ENCODE results near the gene FBXO9. TPM values are rescaled to one million over a fixed set of nuclear protein-coding genes. Genes with fewer than 3 reads are reported as not detected.

FBXO9 gene
- polyA plus RNA-seq, 1 of the 3 experiments (the other 2 are of a cell fraction): 61.9 TPM

GRCh38 chr6:53136000-53136609, 70.9 kb downstream of the FBXO9 start:
- H4K20me1 ChIP-seq (ENCODE audit: insufficient read depth): no peaks in the 10 kb centered on the region
- no peaks in the 10 kb centered on the region for H3K36me3 ChIP-seq (replicated peaks in 1 of 2; ENCODE audit: control insufficient read depth in 1 of 2, insufficient read depth in 2 of 2, low read length in 1 of 2)
- 69% methylated on average over 3 of the region's 3 CpGs for WGBS (ENCODE audit: low lambda C conversion rate)
- H3F3A ChIP-seq (replicated peaks; ENCODE audit: insufficient read depth): no peaks in the 10 kb centered on the region
- no peaks in the 10 kb centered on the region for H3K79me2 ChIP-seq (ENCODE audit: insufficient read depth)
- no peaks in the 10 kb centered on the region for H3K9me2 ChIP-seq
- no peak overlapping the region for H3K9ac ChIP-seq
- H2AFZ ChIP-seq (ENCODE audit: low read depth): no peak overlapping the region
- no peak overlapping the region for H3K4me2 ChIP-seq
- ChIA-PET POLR2A (no interaction called here), CTCF (interaction anchor here (1.2 kb wide), 1 partner anchor 15 kb away, joined by 5 read pairs; no protein-coding TSS in a partner anchor)
- H3K9me3 ChIP-seq: no peaks in the 10 kb centered on the region
- H3K27me3 ChIP-seq (ENCODE audit: insufficient read depth): no peaks in the 10 kb centered on the region; the same call in 1 of the 2 replicates
- H3K4me1 ChIP-seq (ENCODE audit: control insufficient read depth in 1 of 2, insufficient read depth in 2 of 2, low read depth in 1 of 2, low read length in 1 of 2): no peaks in the 10 kb centered on the region
- no peak for TF ChIP-seq SMC3 (IDR thresholded peaks at IDR 0.05; ENCODE audit: low read depth, low read length)
- no peak for TF ChIP-seq RCOR1 (IDR thresholded peaks at IDR 0.05; ENCODE audit: low read length)
- TF ChIP-seq MAX (IDR thresholded peaks at IDR 0.05; ENCODE audit: low read depth): no peak
- TF ChIP-seq EZH2phosphoT487 (IDR thresholded peaks at IDR 0.05; ENCODE audit: borderline replicate concordance, low read depth): no peak
- TF ChIP-seq PBX3 (IDR thresholded peaks at IDR 0.05): no peak
- no peak for TF ChIP-seq JUND (IDR thresholded peaks at IDR 0.05)
- TF ChIP-seq USF1 (IDR thresholded peaks at IDR 0.05; ENCODE audit: borderline replicate concordance, low read depth): no peak
- TF ChIP-seq MXI1 (IDR thresholded peaks at IDR 0.05; ENCODE audit: low read depth, low read length): no peak
- no peak for TF ChIP-seq MEF2A (IDR thresholded peaks at IDR 0.05; ENCODE audit: borderline replicate concordance, low read depth)
- TF ChIP-seq POLR2AphosphoS5 (IDR thresholded peaks at IDR 0.05; ENCODE audit: low read depth, low read length): no peak
- TF ChIP-seq NFIC (IDR thresholded peaks at IDR 0.05; ENCODE audit: borderline replicate concordance): no peak
- TF ChIP-seq USF2 (IDR thresholded peaks at IDR 0.05; ENCODE audit: borderline replicate concordance, low read depth, low read length): no peak
- TF ChIP-seq EP300 (IDR thresholded peaks at IDR 0.05; ENCODE audit: borderline replicate concordance in 1 of 2, low read depth in 1 of 2, low read length in 1 of 2): no peak
- TF ChIP-seq YY1 (IDR thresholded peaks at IDR 0.05; ENCODE audit: low read depth): no peak
- no peak for TF ChIP-seq TEAD4 (IDR thresholded peaks at IDR 0.05; ENCODE audit: borderline replicate concordance, insufficient read depth)
- TF ChIP-seq CHD2 (IDR thresholded peaks at IDR 0.05; ENCODE audit: low read length, partially characterized antibody): no peak
- no peak for TF ChIP-seq TAF1 (IDR thresholded peaks at IDR 0.05; ENCODE audit: borderline replicate concordance, low read depth, low read length)
- H3K4me3 ChIP-seq (ENCODE audit: low read depth in 2 of 2, low read length in 1 of 2): no peak overlapping the region
- no peak for DNase-seq
- H3K27ac ChIP-seq (ENCODE audit: low read depth in 2 of 2, low read length in 1 of 2): no peak overlapping the region

All from SK-N-SH (cell line).